Mesothelial cell of epicardium (in vitro differentiated cells): ENCODE measurements around the gene DBH. TPM values are rescaled to one million over a fixed set of nuclear protein-coding genes. Genes with fewer than 3 reads are reported as not detected.

ENCODE experiments used
- DNase-seq, 2 experiments: peaks; one replicate each; pipeline ENCODE4 v3.0.0; 2021; ENCODE audit warnings: low spot score in 2 of 2; ENCODE audit not compliant: unreplicated experiment in 2 of 2
- H3K27ac Mint-ChIP-seq: 2 replicates; pipeline ENCODE4 v1.8.0; 2021; ENCODE audit warnings: mixed read lengths
- H3K27me3 Mint-ChIP-seq: 2 replicates; pipeline ENCODE4 v1.8.0; 2021; ENCODE audit warnings: low read depth, mixed read lengths
- H3K36me3 Mint-ChIP-seq: 2 replicates; pipeline ENCODE4 v1.8.0; 2021; ENCODE audit warnings: mixed read lengths
- H3K4me1 Mint-ChIP-seq: 2 replicates; pipeline ENCODE4 v1.8.0; 2021; ENCODE audit warnings: mixed read lengths
- H3K4me3 Mint-ChIP-seq: 2 replicates; pipeline ENCODE4 v1.8.0; 2021; ENCODE audit warnings: mild to moderate bottlenecking, moderate library complexity, mixed read lengths
- H3K9me3 Mint-ChIP-seq: 2 replicates; pipeline ENCODE4 v1.8.0; 2021; ENCODE audit warnings: mixed read lengths
- CTCF ChIP-seq: fragments of 200-600 bp; sonication (generic); IDR thresholded peaks from one replicate; pipeline ENCODE4 v1.5.0; 2021; ENCODE audit warnings: antibody characterized with exemption; ENCODE audit not compliant: unreplicated experiment
- total RNA-seq: library from RNA; stranded (reverse); gene quantifications from 3 replicates; pipeline ENCODE4 v1.2.1, GENCODE V29; 2021

The DBH gene
- total RNA-seq, 1 donor from 2014 or later, result not detected

DNA sequence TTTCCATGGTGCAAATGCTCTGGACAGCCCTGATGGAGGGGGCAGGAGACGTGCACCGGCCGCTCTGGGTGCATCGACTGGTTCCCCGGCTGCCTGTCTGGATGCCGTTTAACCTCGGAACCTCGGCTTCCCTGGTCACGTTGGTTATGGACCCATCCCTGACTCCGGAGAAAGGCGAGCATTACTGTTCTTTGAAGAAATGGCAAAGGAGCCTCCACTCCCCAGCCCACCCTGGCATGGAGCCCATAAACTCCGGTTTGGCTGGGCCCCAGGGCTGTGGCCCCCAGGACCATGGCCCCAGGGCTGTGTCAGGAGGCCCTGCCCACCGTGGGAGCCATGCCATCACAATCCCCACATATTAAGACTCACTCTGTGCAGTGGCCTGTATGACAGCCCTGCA, 28.9 kb downstream of the DBH start:
- no peak for TF ChIP-seq CTCF
- H3K36me3 Mint-ChIP-seq, result no peaks in the 10 kb centered on the region
- no peaks in the 10 kb centered on the region for H3K9me3 Mint-ChIP-seq
- no peak overlapping the region for H3K27ac Mint-ChIP-seq
- H3K4me3 Mint-ChIP-seq, result no peak overlapping the region
- no peak for DNase-seq
- no peaks in the 10 kb centered on the region for H3K4me1 Mint-ChIP-seq
- H3K27me3 Mint-ChIP-seq, result peaks cover under 1% of the 10 kb centered on the region

- Mint-ChIP-seq H3K9me3 (no peaks in the 10 kb centered on the region), H3K27ac (no peak overlapping the region), H3K4me3 (no peak overlapping the region), H3K36me3 (no peaks in the 10 kb centered on the region), H3K4me1 (no peaks in the 10 kb centered on the region), H3K27me3 (no peaks in the 10 kb centered on the region)
- no peak for TF ChIP-seq CTCF
- DNase-seq, result no peak
Observed at GRCh38 chr9:133665535-133665934, 29.4 kb downstream of the DBH start.

DNA sequence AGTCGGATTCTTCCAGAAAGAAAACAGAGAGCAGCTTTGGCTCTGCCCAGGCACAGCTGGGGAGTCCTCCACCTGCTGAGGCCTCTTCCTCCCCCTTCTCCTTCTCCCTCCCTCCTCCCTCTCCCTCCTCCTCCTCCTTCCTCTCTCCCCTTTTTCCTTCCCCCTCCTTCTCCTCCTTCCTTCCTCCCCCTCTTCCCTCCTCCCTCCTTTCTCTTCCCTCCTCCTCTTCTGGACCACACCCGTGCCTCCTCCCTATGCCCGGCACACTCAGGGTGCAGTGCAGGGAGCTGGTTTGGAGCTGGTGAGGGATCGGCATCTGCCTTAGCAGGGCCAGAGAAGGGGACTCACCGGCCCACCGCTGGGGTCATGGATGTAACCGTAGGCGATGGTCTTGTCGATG, 30.2 kb downstream of the DBH start:
- TF ChIP-seq CTCF, result no peak
- Mint-ChIP-seq H3K4me1 (no peaks in the 10 kb centered on the region), H3K27me3 (no peaks in the 10 kb centered on the region), H3K4me3 (no peak overlapping the region), H3K27ac (no peak overlapping the region), H3K36me3 (no peaks in the 10 kb centered on the region), H3K9me3 (no peaks in the 10 kb centered on the region)
- DNase-seq, result no peak

DNA sequence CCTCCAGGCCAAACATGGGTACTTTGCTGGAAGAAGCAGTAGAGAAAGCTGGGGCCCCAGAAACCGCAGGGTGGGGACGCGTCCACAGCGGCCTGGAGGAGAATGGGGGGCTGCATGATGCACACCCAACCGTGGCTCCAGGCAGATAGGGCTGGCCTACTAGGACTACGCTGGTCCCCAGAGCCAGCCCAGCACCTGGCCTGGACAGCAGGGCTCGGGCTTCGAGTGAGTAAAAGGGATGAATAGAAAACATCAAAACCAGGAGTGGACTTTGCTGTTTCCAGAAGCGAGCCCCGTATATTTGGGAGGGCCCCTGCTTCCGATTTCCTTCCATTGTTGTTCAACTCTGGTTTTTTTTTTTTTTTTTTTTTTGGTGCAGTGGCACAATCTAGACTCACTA, 30.7 kb downstream of the DBH start:
- DNase-seq, result no peak
- no peaks in the 10 kb centered on the region for H3K27me3 Mint-ChIP-seq
- H3K4me1 Mint-ChIP-seq, result no peaks in the 10 kb centered on the region
- TF ChIP-seq CTCF, result no peak
- no peaks in the 10 kb centered on the region for H3K9me3 Mint-ChIP-seq
- H3K36me3 Mint-ChIP-seq, result no peaks in the 10 kb centered on the region
- H3K27ac Mint-ChIP-seq, result no peak overlapping the region
- H3K4me3 Mint-ChIP-seq, result no peak overlapping the region

- no peak for TF ChIP-seq CTCF
Observed at GRCh38 chr9:133667759-133668450, 31.7 kb downstream of the DBH start.

More at GRCh38 chr9:133667759-133668450, 31.7 kb downstream of the DBH start:
- H3K4me1 Mint-ChIP-seq, result no peaks in the 10 kb centered on the region
- no peaks in the 10 kb centered on the region for H3K36me3 Mint-ChIP-seq
- H3K4me3 Mint-ChIP-seq, result no peak overlapping the region
- H3K27ac Mint-ChIP-seq, result no peak overlapping the region
- H3K27me3 Mint-ChIP-seq, result no peaks in the 10 kb centered on the region
- H3K9me3 Mint-ChIP-seq, result no peaks in the 10 kb centered on the region
- DNase-seq, result no peak
